Liver (tissue), 9 donors: Measurements from ENCODE around the gene CACNB4. TPM values are rescaled to one million over a fixed set of nuclear protein-coding genes. Genes with fewer than 3 reads are reported as not detected.

Experiments
- DNase-seq: peaks from one replicate; pipeline ENCODE4 v3.0.0-alpha.2; 2017; ENCODE audit warnings: low spot score
- H3K27ac ChIP-seq, 2 donors: one replicate each; pipeline ENCODE4 v1.7.0; 2013; ENCODE audit warnings: inconsistent platforms in 2 of 2, low read length in 2 of 2, control low read depth in 1 of 2, low read depth in 1 of 2, mild to moderate bottlenecking in 1 of 2
- H3K27me3 ChIP-seq, 4 donors: one replicate each; pipeline versions ENCODE4 v1.6.1 to v1.7.0; 2013; ENCODE audit warnings: low read length in 3 of 4, inconsistent platforms in 1 of 4, mild to moderate bottlenecking in 1 of 4, moderate library complexity in 1 of 4; ENCODE audit not compliant: control insufficient read depth in 4 of 4, insufficient read depth in 4 of 4
- H3K36me3 ChIP-seq, 4 donors: one replicate each; pipeline versions ENCODE4 v1.6.1 to v1.7.0; 2013; ENCODE audit warnings: low read length in 3 of 4, mild to moderate bottlenecking in 3 of 4, low read depth in 1 of 4, moderate library complexity in 1 of 4; ENCODE audit not compliant: control insufficient read depth in 4 of 4, insufficient read depth in 3 of 4
- H3K4me1 ChIP-seq, 4 donors: one replicate each; pipeline versions ENCODE4 v1.6.1 to v1.7.0; 2013; ENCODE audit warnings: low read length in 3 of 4, mild to moderate bottlenecking in 3 of 4, moderate library complexity in 1 of 4; ENCODE audit not compliant: control insufficient read depth in 4 of 4, insufficient read depth in 4 of 4
- H3K4me3 ChIP-seq, 3 donors: one replicate each; pipeline versions ENCODE4 v1.6.1 to v1.7.0; 2013; ENCODE audit warnings: low read length in 3 of 3, control low read depth in 1 of 3, low read depth in 1 of 3, mild to moderate bottlenecking in 1 of 3
- H3K9ac ChIP-seq, 2 donors: one replicate each; pipeline ENCODE4 v1.7.0; 2013; ENCODE audit warnings: low read length in 2 of 2, mild to moderate bottlenecking in 2 of 2, moderate library complexity in 2 of 2, control low read depth in 1 of 2, low read depth in 1 of 2
- H3K9me3 ChIP-seq, 4 donors: one replicate each; pipeline versions ENCODE4 v1.6.1 to v1.7.0; 2013; ENCODE audit warnings: low read length in 3 of 4; ENCODE audit not compliant: control insufficient read depth in 4 of 4
- ATF3 ChIP-seq: IDR thresholded peaks from 2 replicates; pipeline ENCODE4 v1.6.1; 2016; ENCODE audit warnings: antibody characterized with exemption
- EGR1 ChIP-seq, 2 donors: IDR thresholded peaks; 2 replicates each; pipeline ENCODE4 v1.6.1; 2016 to 2018; ENCODE audit warnings: antibody characterized with exemption in 2 of 2, low read depth in 2 of 2
- FOXA2 ChIP-seq: IDR thresholded peaks from 2 replicates; pipeline ENCODE4 v1.6.1; 2016; ENCODE audit warnings: antibody characterized with exemption
- GABPA ChIP-seq, 2 donors: IDR thresholded peaks in 1 of 2; conservative IDR thresholded peaks in 1 of 2; 2 replicates each; pipeline ENCODE4 v1.6.1; 2016; ENCODE audit warnings: antibody characterized with exemption in 2 of 2, mild to moderate bottlenecking in 1 of 2, moderate library complexity in 1 of 2
- HNF4G ChIP-seq: IDR thresholded peaks from 2 replicates; pipeline ENCODE4 v1.6.1; 2016; ENCODE audit warnings: antibody characterized with exemption
- MAX ChIP-seq: IDR thresholded peaks from 2 replicates; pipeline ENCODE4 v1.6.1; 2016; ENCODE audit warnings: antibody characterized with exemption
- NR2F2 ChIP-seq: IDR thresholded peaks from 2 replicates; pipeline ENCODE4 v1.6.1; 2016; ENCODE audit warnings: antibody characterized with exemption
- RAD21 ChIP-seq, 2 donors: IDR thresholded peaks; 2 replicates each; pipeline ENCODE4 v1.6.1; 2016; ENCODE audit warnings: antibody characterized with exemption in 2 of 2, mild to moderate bottlenecking in 2 of 2
- REST ChIP-seq: IDR thresholded peaks from 2 replicates; pipeline ENCODE4 v1.6.1; 2016; ENCODE audit warnings: antibody characterized with exemption, mild to moderate bottlenecking
- SP1 ChIP-seq: IDR thresholded peaks from 2 replicates; pipeline ENCODE4 v1.6.1; 2018; ENCODE audit warnings: antibody characterized with exemption, mild to moderate bottlenecking
- TAF1 ChIP-seq: conservative IDR thresholded peaks from 2 replicates; pipeline ENCODE4 v1.6.1; 2016; ENCODE audit warnings: antibody characterized with exemption, mild to moderate bottlenecking
- YY1 ChIP-seq: IDR thresholded peaks from 2 replicates; pipeline ENCODE4 v1.6.1; 2016; ENCODE audit warnings: antibody characterized with exemption, mild to moderate bottlenecking
- ZBTB33 ChIP-seq: IDR thresholded peaks from 2 replicates; pipeline ENCODE4 v1.6.1; 2016; ENCODE audit warnings: antibody characterized with exemption
- WGBS: extraction: QIAGEN DNeasy Blood & Tissue Kit; methylation state at CpG from one replicate; pipeline ENCODE4 v1.1.7; 2013; 5-methylcytosine and 5-hydroxymethylcytosine counted together
- polyA plus RNA-seq, 2 donors: library from polyadenylated mRNA; stranded (reverse) in 1 of 2; unstranded in 1 of 2; fragments of 200-250 nt in 1 of 2; fragments of >200 nt in 1 of 2; fragmentation: Nextera tagmentation in 1 of 2; extraction: Ambion mirVana in 1 of 2; gene quantifications; one replicate each; pipeline versions ENCODE4 v1.2.1 to v1.2.3, GENCODE V29; 2013 to 2015
- total RNA-seq, 2 donors: library from RNA; depleted of rRNA; stranded (reverse); fragments of >200 nt; gene quantifications; one replicate each; pipeline ENCODE4 v1.2.3, GENCODE V29; 2014
- donor health status: healthy.
- donor health status: healthy.
- donor health status: healthy.
- donor health status: healthy.
- donor health status: healthy.

Gene CACNB4
- total and polyA plus RNA-seq, 4 donors, result 0.02 to 0.50 (median 0.21) TPM

GRCh38 chr2:152086231-152086630 is 12.6 kb downstream of the CACNB4 start:
- DNase-seq, result no peak
- Histone ChIP-seq H3K9ac (no peak overlapping the region), H3K4me1 (no peaks in the 10 kb centered on the region), H3K27ac (no peak overlapping the region), H3K4me3 (no peak overlapping the region), H3K36me3 (no peaks in the 10 kb centered on the region), H3K9me3 (no peaks in the 10 kb centered on the region), H3K27me3 (no peaks in the 10 kb centered on the region)
- WGBS, result 97% methylated on average over 2 of the region's 2 CpGs
- TF ChIP-seq TAF1 (no peak), MAX (no peak), GABPA (IDR thresholded peaks at IDR 0.05 in 1 of 2, conservative IDR thresholded peaks at IDR 0.05 in 1 of 2) (no peak), FOXA2 (no peak), ATF3 (no peak), NR2F2 (no peak), YY1 (no peak)

- Histone ChIP-seq H3K4me3 (no peak overlapping the region), H3K9me3 (no peaks in the 10 kb centered on the region), H3K27ac (no peak overlapping the region), H3K27me3 (no peaks in the 10 kb centered on the region), H3K4me1 (no peaks in the 10 kb centered on the region), H3K36me3 (no peaks in the 10 kb centered on the region), H3K9ac (no peak overlapping the region)
- no peak for TF ChIP-seq YY1
- no peak for TF ChIP-seq TAF1
- TF ChIP-seq EGR1 (IDR thresholded peaks at IDR 0.05; ENCODE audit: low read depth in 2 of 2), result no peak
- no peak for TF ChIP-seq HNF4G
- TF ChIP-seq REST, result no peak
- TF ChIP-seq FOXA2, result no peak
- TF ChIP-seq NR2F2, result no peak
- TF ChIP-seq RAD21 (IDR thresholded peaks at IDR 0.05), result no peak
- TF ChIP-seq ZBTB33, result no peak
- TF ChIP-seq GABPA (IDR thresholded peaks at IDR 0.05 in 1 of 2, conservative IDR thresholded peaks at IDR 0.05 in 1 of 2), result no peak
- TF ChIP-seq SP1, result no peak
- TF ChIP-seq MAX, result no peak
- DNase-seq, result no peak
- WGBS, result 73% methylated on average over 6 of the region's 6 CpGs
Measured at GRCh38 chr2:152084076-152084475, 14.8 kb downstream of the CACNB4 start.
